Neutrophil (primary cell): ENCODE results near the gene KCNB1.

Experiments
- H3K27ac ChIP-seq: fragments of 200-600 bp; sonication (generic); 2 replicates; pipeline ENCODE4 v1.5.1; 2016; ENCODE audit warnings: mild to moderate bottlenecking, moderate library complexity
- H3K27me3 ChIP-seq: fragments of 200-600 bp; sonication (generic); 2 replicates; pipeline ENCODE4 v1.6.0; 2016; ENCODE audit warnings: mild to moderate bottlenecking
- H3K36me3 ChIP-seq: fragments of 200-600 bp; sonication (generic); 2 replicates; pipeline ENCODE4 v1.5.1; 2017
- H3K4me1 ChIP-seq, 2 experiments: fragments of 200-600 bp in 1 of 2; sonication (generic) in 1 of 2; 1 replicate in 1 of 2; 2 replicates in 1 of 2; pipeline versions ENCODE4 v1.5.1 to v1.6.1; 2013 to 2016; ENCODE audit warnings: low read depth in 1 of 2, low read length in 1 of 2, mild to moderate bottlenecking in 1 of 2, moderate library complexity in 1 of 2; ENCODE audit not compliant: control insufficient read depth in 1 of 2, insufficient read depth in 1 of 2
- H3K4me3 ChIP-seq, 2 experiments: fragments of 200-600 bp in 1 of 2; sonication (generic) in 1 of 2; 1 replicate in 1 of 2; 2 replicates in 1 of 2; pipeline ENCODE4 v1.5.1; 2013 to 2016; ENCODE audit warnings: low read depth in 1 of 2, low read length in 1 of 2, mild to moderate bottlenecking in 1 of 2, moderate library complexity in 1 of 2
- H3K9me3 ChIP-seq: fragments of 200-600 bp; sonication (generic); 2 replicates; pipeline ENCODE4 v1.5.1; 2016
- CTCF ChIP-seq: fragments of 200-600 bp; sonication (generic); IDR thresholded peaks from 2 replicates; pipeline ENCODE4 v1.5.1; 2016; ENCODE audit warnings: antibody characterized with exemption

Gene KCNB1

GRCh38 chr20:49387581-49387939 lies 94.9 kb downstream of the KCNB1 start:
- no peak for TF ChIP-seq CTCF
- peaks cover 49% of the 10 kb centered on the region for H3K27me3 ChIP-seq

GRCh38 chr20:49386848-49387580 lies 95.5 kb downstream of the KCNB1 start:
- H3K36me3 ChIP-seq: no peaks in the 10 kb centered on the region
- no peak overlapping the region for H3K27ac ChIP-seq
- peaks cover 44% of the 10 kb centered on the region for H3K27me3 ChIP-seq
- no peaks in the 10 kb centered on the region for H3K9me3 ChIP-seq
- no peak overlapping the region for H3K4me3 ChIP-seq
- TF ChIP-seq CTCF: no peak
- no peaks in the 10 kb centered on the region for H3K4me1 ChIP-seq

More at GRCh38 chr20:49387581-49387939, 94.9 kb downstream of the KCNB1 start:
- H3K4me1 ChIP-seq: no peaks in the 10 kb centered on the region
- H3K36me3 ChIP-seq: no peaks in the 10 kb centered on the region
- H3K4me3 ChIP-seq: no peak overlapping the region
- no peak overlapping the region for H3K27ac ChIP-seq
- no peaks in the 10 kb centered on the region for H3K9me3 ChIP-seq

GRCh38 chr20:49385465-49385864 lies 97.0 kb downstream of the KCNB1 start:
- H3K36me3 ChIP-seq: no peaks in the 10 kb centered on the region
- H3K9me3 ChIP-seq: no peaks in the 10 kb centered on the region
- TF ChIP-seq CTCF: no peak

GRCh38 chr20:49384437-49385434 lies 97.7 kb downstream of the KCNB1 start:
- Histone ChIP-seq H3K36me3 (no peaks in the 10 kb centered on the region), H3K4me1 (no peaks in the 10 kb centered on the region), H3K9me3 (no peaks in the 10 kb centered on the region), H3K27ac (no peak overlapping the region), H3K4me3 (no peak overlapping the region), H3K27me3 (peaks cover 31% of the 10 kb centered on the region)
- no peak for TF ChIP-seq CTCF

More at GRCh38 chr20:49385465-49385864, 97.0 kb downstream of the KCNB1 start:
- Histone ChIP-seq H3K4me1 (no peaks in the 10 kb centered on the region), H3K27me3 (peaks cover 32% of the 10 kb centered on the region), H3K4me3 (no peak overlapping the region), H3K27ac (no peak overlapping the region)

GRCh38 chr20:49381558-49382493 lies 100.6 kb downstream of the KCNB1 start:
- no peaks in the 10 kb centered on the region for H3K4me1 ChIP-seq
- no peak overlapping the region for H3K27ac ChIP-seq
- TF ChIP-seq CTCF: no peak
- no peaks in the 10 kb centered on the region for H3K9me3 ChIP-seq
- no peak overlapping the region for H3K4me3 ChIP-seq
- H3K27me3 ChIP-seq: peaks cover 34% of the 10 kb centered on the region
- no peaks in the 10 kb centered on the region for H3K36me3 ChIP-seq
